Ascending aorta (tissue), 2 donors: ENCODE measurements around the gene CACNA1D. TPM values are rescaled to one million over a fixed set of nuclear protein-coding genes. Genes with fewer than 3 reads are reported as not detected.
"Not testable (repeated sequence)": the region's sequence is repeated elsewhere in the genome, so short reads cannot be mapped to it uniquely, and the experiment has no call there.

Experiments
- DNase-seq, 2 donors: peaks; one replicate each; pipeline ENCODE4 v3.0.0-alpha.2; 2019; ENCODE audit warnings: low spot score in 2 of 2
- H3K27ac ChIP-seq, 2 donors: fragments of 200-600 bp; sonication (generic); one replicate each; pipeline ENCODE4 v1.5.1; 2016 to 2017; ENCODE audit warnings: mild to moderate bottlenecking in 1 of 2
- H3K27me3 ChIP-seq: fragments of 200-600 bp; sonication (generic); one replicate; pipeline ENCODE4 v1.5.1; 2017
- H3K36me3 ChIP-seq, 2 donors: fragments of 200-600 bp; sonication (generic); one replicate each; pipeline ENCODE4 v1.5.1; 2016
- H3K4me1 ChIP-seq, 2 donors: fragments of 200-600 bp; sonication (generic); one replicate each; pipeline ENCODE4 v1.5.1; 2016 to 2017; ENCODE audit warnings: mild to moderate bottlenecking in 1 of 2
- H3K4me3 ChIP-seq, 2 donors: fragments of 200-600 bp; sonication (generic); one replicate each; pipeline ENCODE4 v1.5.1; 2016 to 2017; ENCODE audit warnings: mild to moderate bottlenecking in 1 of 2
- H3K9me3 ChIP-seq, 2 donors: fragments of 200-600 bp; sonication (generic); one replicate each; pipeline ENCODE4 v1.5.1; 2016
- CTCF ChIP-seq, 3 experiments: fragments of 200-600 bp in 2 of 3; fragments of 450-650 bp in 1 of 3; sonication (generic) in 2 of 3; IDR thresholded peaks; one replicate each; pipeline ENCODE4 v1.5.1; 2016 to 2019; ENCODE audit warnings: antibody characterized with exemption in 3 of 3, mild to moderate bottlenecking in 1 of 3, moderate library complexity in 1 of 3
- intact Hi-C: fragments of 100-400 bp; cut with DNase I; formaldehyde crosslinking; loops from one replicate; pipeline ENCODE4 v1.15.1; 2023
- total RNA-seq: library from RNA; depleted of rRNA; stranded (reverse); fragments of >200 nt; gene quantifications from one replicate; pipeline ENCODE4 v1.1.0, GENCODE V29; 2016

The CACNA1D gene
- total RNA-seq, 1 donor from 2014 or later, result 0.43 TPM

GRCh38 chr3:53570081-53570480 lies 75.7 kb downstream of the CACNA1D start:
- no peak for DNase-seq
- no peaks in the 10 kb centered on the region for H3K27me3 ChIP-seq
- H3K4me3 ChIP-seq, result no peak overlapping the region
- no peaks in the 10 kb centered on the region for H3K4me1 ChIP-seq
- H3K36me3 ChIP-seq, result no peaks in the 10 kb centered on the region
- no peak overlapping the region for H3K27ac ChIP-seq
- intact Hi-C loops, result no loop called here
- no peaks in the 10 kb centered on the region for H3K9me3 ChIP-seq
- TF ChIP-seq CTCF (IDR thresholded peaks at IDR 0.05), result no peak

DNA sequence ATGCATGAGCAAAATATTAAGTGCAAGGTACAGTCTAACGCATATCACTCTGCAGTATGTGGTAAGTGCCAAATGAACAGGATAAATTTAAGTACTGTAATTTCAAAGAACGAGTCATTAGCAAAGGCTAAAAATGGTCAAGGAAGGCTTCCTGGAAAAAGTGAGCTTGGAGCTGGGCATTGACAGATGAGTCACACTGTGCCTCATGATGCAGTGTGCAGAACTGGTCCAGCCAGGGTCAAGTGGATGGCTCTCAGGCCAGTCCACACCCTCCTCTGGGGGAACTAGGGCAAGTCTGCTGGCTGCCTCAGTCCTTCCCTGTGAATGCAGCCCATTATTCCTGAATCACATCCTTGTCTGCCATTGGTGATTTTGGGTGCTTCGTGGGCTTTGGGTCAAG lies 76.3 kb downstream of the CACNA1D start:
- Histone ChIP-seq H3K4me1 (no peaks in the 10 kb centered on the region), H3K4me3 (no peak overlapping the region), H3K36me3 (no peaks in the 10 kb centered on the region), H3K27me3 (no peaks in the 10 kb centered on the region), H3K9me3 (no peaks in the 10 kb centered on the region), H3K27ac (no peak overlapping the region)
- intact Hi-C loops, result no loop called here
- TF ChIP-seq CTCF (IDR thresholded peaks at IDR 0.05), result no peak
- no peak for DNase-seq

GRCh38 chr3:53571264-53571663 lies 76.9 kb downstream of the CACNA1D start:
- no peak for DNase-seq
- no peak for TF ChIP-seq CTCF (IDR thresholded peaks at IDR 0.05)
- intact Hi-C loops, result no loop called here

DNA sequence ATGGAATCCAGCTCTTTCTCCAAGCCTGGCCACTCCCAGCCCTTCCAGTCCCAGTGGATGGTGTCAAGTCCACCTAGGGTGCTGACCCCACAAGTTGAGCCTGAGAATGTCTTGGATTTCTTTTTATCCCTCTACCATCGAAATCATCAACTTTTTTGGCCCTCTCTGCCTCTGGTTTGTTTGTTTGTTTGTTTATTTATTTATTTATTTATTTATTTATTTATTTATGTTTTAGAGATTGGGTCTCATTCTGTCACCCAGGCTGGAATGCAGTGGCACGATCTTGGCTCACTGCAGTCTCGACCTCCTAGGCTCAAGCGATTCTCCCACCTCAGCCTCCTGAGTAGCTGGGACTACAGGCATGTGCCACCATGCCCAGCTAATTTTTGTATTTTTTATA lies 77.8 kb downstream of the CACNA1D start:
- H3K27ac ChIP-seq, H3K36me3 ChIP-seq, H3K9me3 ChIP-seq, DNase-seq, H3K4me1 ChIP-seq, H3K4me3 ChIP-seq, intact Hi-C loops, H3K27me3 ChIP-seq: not testable (repeated sequence)

More at GRCh38 chr3:53571264-53571663, 76.9 kb downstream of the CACNA1D start:
- Histone ChIP-seq H3K27me3 (no peaks in the 10 kb centered on the region), H3K9me3 (no peaks in the 10 kb centered on the region), H3K4me3 (no peak overlapping the region), H3K27ac (no peak overlapping the region), H3K4me1 (no peaks in the 10 kb centered on the region), H3K36me3 (no peaks in the 10 kb centered on the region)

- Histone ChIP-seq H3K9me3 (no peaks in the 10 kb centered on the region), H3K36me3 (no peaks in the 10 kb centered on the region), H3K27ac (no peak overlapping the region), H3K4me1 (no peaks in the 10 kb centered on the region), H3K27me3 (no peaks in the 10 kb centered on the region), H3K4me3 (no peak overlapping the region)
- intact Hi-C loops, result no loop called here
- no peak for TF ChIP-seq CTCF (IDR thresholded peaks at IDR 0.05)
- DNase-seq, result no peak
Measured at GRCh38 chr3:53577506-53577905, 83.1 kb downstream of the CACNA1D start.

GRCh38 chr3:53579636-53580035 lies 85.2 kb downstream of the CACNA1D start:
- no peaks in the 10 kb centered on the region for H3K4me1 ChIP-seq
- no peaks in the 10 kb centered on the region for H3K27me3 ChIP-seq
- H3K4me3 ChIP-seq, result no peak overlapping the region
- H3K27ac ChIP-seq, result no peak overlapping the region
- intact Hi-C loops, result no loop called here
- TF ChIP-seq CTCF (IDR thresholded peaks at IDR 0.05), result no peak
- H3K9me3 ChIP-seq, result no peaks in the 10 kb centered on the region
- no peak for DNase-seq
- no peaks in the 10 kb centered on the region for H3K36me3 ChIP-seq
